ENCODE results near the gene CUX1.

GRCh38 chr7:101919363-101920115 is 102.1 kb downstream of the CUX1 start:
- TF ChIP-seq, protein P1, sequence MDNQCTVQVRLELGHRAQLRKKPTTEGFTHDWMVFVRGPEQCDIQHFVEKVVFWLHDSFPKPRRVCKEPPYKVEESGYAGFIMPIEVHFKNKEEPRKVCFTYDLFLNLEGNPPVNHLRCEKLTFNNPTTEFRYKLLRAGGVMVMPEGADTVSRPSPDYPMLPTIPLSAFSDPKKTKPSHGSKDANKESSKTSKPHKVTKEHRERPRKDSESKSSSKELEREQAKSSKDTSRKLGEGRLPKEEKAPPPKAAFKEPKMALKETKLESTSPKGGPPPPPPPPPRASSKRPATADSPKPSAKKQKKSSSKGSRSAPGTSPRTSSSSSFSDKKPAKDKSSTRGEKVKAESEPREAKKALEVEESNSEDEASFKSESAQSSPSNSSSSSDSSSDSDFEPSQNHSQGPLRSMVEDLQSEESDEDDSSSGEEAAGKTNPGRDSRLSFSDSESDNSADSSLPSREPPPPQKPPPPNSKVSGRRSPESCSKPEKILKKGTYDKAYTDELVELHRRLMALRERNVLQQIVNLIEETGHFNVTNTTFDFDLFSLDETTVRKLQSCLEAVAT (IDR thresholded peaks at IDR 0.05), result no peak
- no peak for TF ChIP-seq MEF2A (IDR thresholded peaks at IDR 0.05; ENCODE audit: insufficient read depth, low read depth, low read length)
- no peak for TF ChIP-seq TBL1XR1 (IDR thresholded peaks at IDR 0.05; ENCODE audit: low read depth, low read length)
- no peak for TF ChIP-seq ZNF24 (IDR thresholded peaks at IDR 0.05)
- TF ChIP-seq, protein P2, sequence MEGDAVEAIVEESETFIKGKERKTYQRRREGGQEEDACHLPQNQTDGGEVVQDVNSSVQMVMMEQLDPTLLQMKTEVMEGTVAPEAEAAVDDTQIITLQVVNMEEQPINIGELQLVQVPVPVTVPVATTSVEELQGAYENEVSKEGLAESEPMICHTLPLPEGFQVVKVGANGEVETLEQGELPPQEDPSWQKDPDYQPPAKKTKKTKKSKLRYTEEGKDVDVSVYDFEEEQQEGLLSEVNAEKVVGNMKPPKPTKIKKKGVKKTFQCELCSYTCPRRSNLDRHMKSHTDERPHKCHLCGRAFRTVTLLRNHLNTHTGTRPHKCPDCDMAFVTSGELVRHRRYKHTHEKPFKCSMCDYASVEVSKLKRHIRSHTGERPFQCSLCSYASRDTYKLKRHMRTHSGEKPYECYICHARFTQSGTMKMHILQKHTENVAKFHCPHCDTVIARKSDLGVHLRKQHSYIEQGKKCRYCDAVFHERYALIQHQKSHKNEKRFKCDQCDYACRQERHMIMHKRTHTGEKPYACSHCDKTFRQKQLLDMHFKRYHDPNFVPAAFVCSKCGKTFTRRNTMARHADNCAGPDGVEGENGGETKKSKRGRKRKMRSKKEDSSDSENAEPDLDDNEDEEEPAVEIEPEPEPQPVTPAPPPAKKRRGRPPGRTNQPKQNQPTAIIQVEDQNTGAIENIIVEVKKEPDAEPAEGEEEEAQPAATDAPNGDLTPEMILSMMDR (IDR thresholded peaks at IDR 0.05 in 2 of 3, conservative IDR thresholded peaks at IDR 0.05 in 1 of 3; ENCODE audit: control insufficient read depth in 2 of 3, extremely low read depth in 1 of 3, insufficient read depth in 1 of 3, low read depth in 3 of 3, low read length in 3 of 3), result no peak
- no peak for TF ChIP-seq BMI1 (IDR thresholded peaks at IDR 0.05; ENCODE audit: borderline replicate concordance)
- no peak for TF ChIP-seq SRF (IDR thresholded peaks at IDR 0.05; ENCODE audit: low read depth in 2 of 2, low read length in 2 of 2)
- TF ChIP-seq PKNOX1 (IDR thresholded peaks at IDR 0.05), result no peak
- TF ChIP-seq EP300 (IDR thresholded peaks at IDR 0.05; ENCODE audit: borderline replicate concordance in 1 of 2, control insufficient read depth in 1 of 2, low read depth in 2 of 2, low read length in 2 of 2), result no peak
